Uterus (tissue), 4 donors: ENCODE measurements around the gene GPR176. TPM values are rescaled to one million over a fixed set of nuclear protein-coding genes. Genes with fewer than 3 reads are reported as not detected.

Experiments used
- DNase-seq, 2 donors: peaks; one replicate each; pipeline ENCODE4 v3.0.0-alpha.2; 2019 to 2020
- H3K27ac ChIP-seq, 2 donors: fragments of 200-600 bp; sonication (generic); 1 replicate in 1 of 2; 2 replicates in 1 of 2; pipeline ENCODE4 v1.5.1; 2016 to 2018
- H3K27me3 ChIP-seq, 2 donors: fragments of 200-600 bp; sonication (generic); one replicate each; pipeline ENCODE4 v1.5.1; 2018 to 2019; ENCODE audit warnings: control low read depth in 1 of 2
- H3K36me3 ChIP-seq, 2 donors: fragments of 200-600 bp; sonication (generic); one replicate each; pipeline ENCODE4 v1.5.1; 2019; ENCODE audit warnings: control low read depth in 1 of 2
- H3K4me1 ChIP-seq, 2 donors: fragments of 200-600 bp; sonication (generic); one replicate each; pipeline ENCODE4 v1.5.1; 2018 to 2019; ENCODE audit warnings: control low read depth in 1 of 2
- H3K4me3 ChIP-seq, 2 donors: fragments of 200-600 bp; sonication (generic); 1 replicate in 1 of 2; 2 replicates in 1 of 2; pipeline ENCODE4 v1.5.1; 2018 to 2019; ENCODE audit warnings: mild to moderate bottlenecking in 1 of 2
- H3K9me3 ChIP-seq, 2 donors: fragments of 200-600 bp; sonication (generic); one replicate each; pipeline ENCODE4 v1.5.1; 2019; ENCODE audit warnings: control low read depth in 1 of 2
- POLR2A ChIP-seq, 2 donors: fragments of 450-650 bp; IDR thresholded peaks; one replicate each; pipeline ENCODE4 v1.6.1; 2016; ENCODE audit warnings: antibody characterized with exemption in 2 of 2, mild to moderate bottlenecking in 1 of 2, moderate library complexity in 1 of 2
- intact Hi-C: fragments of 100-400 bp; cut with DNase I; formaldehyde crosslinking; loops from one replicate; pipeline ENCODE4 v1.15.1; 2023; ENCODE audit warnings: low total_unique reads
- total RNA-seq, 4 donors: library from RNA; depleted of rRNA in 3 of 4; stranded (reverse); fragments of >200 nt in 3 of 4; gene quantifications; one replicate each; pipeline versions ENCODE4 v1.1.0 to v1.2.4, GENCODE V29; 2014 to 2023
- TF ChIP-seq, protein P1 (sequence below), 4 experiments: fragments of 200-600 bp in 2 of 4; fragments of 450-650 bp in 2 of 4; sonication (generic) in 2 of 4; IDR thresholded peaks; one replicate each; pipeline ENCODE4 v1.5.1; 2016 to 2019; ENCODE audit warnings: antibody characterized with exemption in 4 of 4, mild to moderate bottlenecking in 2 of 4, moderate library complexity in 1 of 4
- donor health status: DM: yes; HTN: yes; CAD: no.

Gene GPR176
- 10 to 100 TPM in 1 of 4 donors, 1 to 10 TPM in 3; 5.5 to 11.8 (median 7.1) TPM for total RNA-seq

GRCh38 chr15:39919748-39920509 lies at the start of gene GPR176:
Gene GPR176 (minus strand): TSS chr15:39920266. CDS start chr15:39920026, 240 bp downstream.
- intact Hi-C loops = no loop called here
- peak; percentile 36 to 41 for DNase-seq

GRCh38 chr15:39969002-39969394 lies 48.9 kb upstream of the GPR176 start:
- H3K9me3 ChIP-seq = no peaks in the 10 kb centered on the region
- H3K27me3 ChIP-seq = no peaks in the 10 kb centered on the region
- intact Hi-C loops = no loop called here
- H3K4me1 ChIP-seq = no peaks in the 10 kb centered on the region
- H3K4me3 ChIP-seq = no peak overlapping the region
- no peak for DNase-seq
- peak overlapping the region in 1 of 2 donors; percentile 59 for H3K27ac ChIP-seq
- TF ChIP-seq, protein P1, sequence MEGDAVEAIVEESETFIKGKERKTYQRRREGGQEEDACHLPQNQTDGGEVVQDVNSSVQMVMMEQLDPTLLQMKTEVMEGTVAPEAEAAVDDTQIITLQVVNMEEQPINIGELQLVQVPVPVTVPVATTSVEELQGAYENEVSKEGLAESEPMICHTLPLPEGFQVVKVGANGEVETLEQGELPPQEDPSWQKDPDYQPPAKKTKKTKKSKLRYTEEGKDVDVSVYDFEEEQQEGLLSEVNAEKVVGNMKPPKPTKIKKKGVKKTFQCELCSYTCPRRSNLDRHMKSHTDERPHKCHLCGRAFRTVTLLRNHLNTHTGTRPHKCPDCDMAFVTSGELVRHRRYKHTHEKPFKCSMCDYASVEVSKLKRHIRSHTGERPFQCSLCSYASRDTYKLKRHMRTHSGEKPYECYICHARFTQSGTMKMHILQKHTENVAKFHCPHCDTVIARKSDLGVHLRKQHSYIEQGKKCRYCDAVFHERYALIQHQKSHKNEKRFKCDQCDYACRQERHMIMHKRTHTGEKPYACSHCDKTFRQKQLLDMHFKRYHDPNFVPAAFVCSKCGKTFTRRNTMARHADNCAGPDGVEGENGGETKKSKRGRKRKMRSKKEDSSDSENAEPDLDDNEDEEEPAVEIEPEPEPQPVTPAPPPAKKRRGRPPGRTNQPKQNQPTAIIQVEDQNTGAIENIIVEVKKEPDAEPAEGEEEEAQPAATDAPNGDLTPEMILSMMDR (IDR thresholded peaks at IDR 0.05) = no peak
- TF ChIP-seq POLR2A (IDR thresholded peaks at IDR 0.05) = no peak
- no peaks in the 10 kb centered on the region for H3K36me3 ChIP-seq

More at GRCh38 chr15:39919748-39920509, at the start of gene GPR176:
- Histone ChIP-seq H3K36me3 (no peaks in the 10 kb centered on the region), H3K27me3 (no peaks in the 10 kb centered on the region), H3K27ac (peak within 1 kb of the TSS; percentile 74 to 83), H3K4me1 (no peaks in the 10 kb centered on the region), H3K9me3 (no peaks in the 10 kb centered on the region), H3K4me3 (peak within 1 kb of the TSS; percentile 49 to 70)
- TF ChIP-seq, protein P1 (IDR thresholded peaks at IDR 0.05) = no peak
- TF ChIP-seq POLR2A (IDR thresholded peaks at IDR 0.05) = no peak

DNA sequence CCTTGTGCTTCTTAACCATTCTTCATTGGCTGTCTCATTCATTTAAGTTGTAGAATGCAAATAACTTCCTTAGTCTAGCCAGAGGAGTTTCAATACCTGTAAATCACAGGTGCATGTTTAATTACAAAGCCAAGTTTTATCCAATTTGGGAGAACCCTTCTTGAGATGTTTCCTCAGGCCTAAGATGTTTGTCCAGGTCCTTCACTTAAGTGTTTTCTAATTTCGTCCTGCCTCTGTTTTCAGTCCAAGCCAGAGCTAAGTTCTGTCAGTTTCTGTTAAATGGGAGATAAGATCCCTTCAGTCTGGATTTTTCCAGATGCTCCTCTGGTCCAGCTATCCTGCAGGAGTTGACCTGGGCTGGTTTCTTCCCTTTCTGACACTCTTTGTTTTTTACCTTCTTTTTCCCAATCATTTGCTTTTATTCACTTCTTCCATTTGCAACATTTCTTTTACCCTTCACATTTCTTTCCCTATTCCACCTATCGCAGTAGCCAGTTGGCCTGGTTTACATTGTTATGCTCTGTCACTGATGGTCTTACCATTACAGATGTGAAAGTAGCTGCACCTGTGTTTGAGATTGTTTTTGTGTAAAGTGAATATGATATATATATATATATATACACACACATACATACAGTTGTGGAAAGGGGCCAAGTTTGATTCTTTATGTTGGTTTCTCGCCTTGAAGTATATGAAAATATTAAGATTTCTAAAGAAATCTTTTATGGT lies 48.4 kb upstream of the GPR176 start:
- Histone ChIP-seq H3K27me3 (no peaks in the 10 kb centered on the region), H3K27ac (no peak overlapping the region), H3K4me1 (no peaks in the 10 kb centered on the region), H3K4me3 (no peak overlapping the region), H3K36me3 (no peaks in the 10 kb centered on the region), H3K9me3 (no peaks in the 10 kb centered on the region)
- no peak for DNase-seq
- no peak for TF ChIP-seq POLR2A (IDR thresholded peaks at IDR 0.05)
- TF ChIP-seq, protein P1 (IDR thresholded peaks at IDR 0.05) = no peak
- intact Hi-C loops = no loop called here

DNA sequence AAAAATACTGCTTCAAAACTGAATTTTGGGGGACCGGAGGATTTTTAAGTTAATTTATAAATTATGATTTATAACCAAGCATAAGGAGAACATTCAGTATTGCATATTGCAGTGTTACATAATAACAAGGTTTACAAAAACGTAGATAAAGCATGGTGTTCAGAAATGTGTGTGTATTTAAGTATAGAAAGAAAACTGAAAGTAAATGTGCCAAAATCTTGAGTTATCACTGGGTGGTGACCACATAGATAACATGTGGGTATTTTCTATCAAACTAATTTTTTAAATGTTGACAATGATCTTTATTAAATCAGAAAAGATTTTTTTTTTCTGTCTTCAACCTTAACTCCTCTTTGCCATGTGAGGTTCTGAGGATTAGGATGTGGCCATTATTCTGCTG lies 46.5 kb upstream of the GPR176 start:
- no peaks in the 10 kb centered on the region for H3K27me3 ChIP-seq
- no peak overlapping the region for H3K4me3 ChIP-seq
- no peak for DNase-seq
- no peak for TF ChIP-seq POLR2A (IDR thresholded peaks at IDR 0.05)
- TF ChIP-seq, protein P1 (IDR thresholded peaks at IDR 0.05) = no peak
- H3K27ac ChIP-seq = no peak overlapping the region
- no peaks in the 10 kb centered on the region for H3K9me3 ChIP-seq
- H3K36me3 ChIP-seq = no peaks in the 10 kb centered on the region
- intact Hi-C loops = no loop called here
- no peaks in the 10 kb centered on the region for H3K4me1 ChIP-seq

DNA sequence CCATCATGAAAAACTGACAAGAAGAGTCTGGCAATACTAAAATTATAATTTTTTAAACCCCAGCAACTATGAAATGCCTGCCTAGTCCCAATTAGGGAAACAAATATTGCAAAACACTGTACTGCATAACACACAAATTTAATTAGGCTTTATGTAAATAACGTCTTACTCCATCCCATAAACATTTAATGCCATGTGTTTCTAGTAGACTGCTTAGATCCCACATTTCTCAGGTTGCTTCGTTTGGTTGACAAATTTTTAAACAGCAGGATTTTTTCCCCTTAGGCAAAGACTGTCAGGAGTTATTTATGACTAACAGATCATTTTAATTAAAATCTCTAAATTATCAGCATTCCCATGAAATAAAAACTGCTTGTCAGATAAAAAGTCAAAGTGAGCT lies 43.7 kb upstream of the GPR176 start:
- Histone ChIP-seq H3K4me1 (no peaks in the 10 kb centered on the region), H3K27me3 (no peaks in the 10 kb centered on the region), H3K9me3 (no peaks in the 10 kb centered on the region), H3K4me3 (no peak overlapping the region), H3K36me3 (no peaks in the 10 kb centered on the region), H3K27ac (no peak overlapping the region)
- no peak for DNase-seq
- intact Hi-C loops = no loop called here
- no peak for TF ChIP-seq POLR2A (IDR thresholded peaks at IDR 0.05)
- TF ChIP-seq, protein P1 (IDR thresholded peaks at IDR 0.05) = no peak
